NT2/D1 (cell line): ENCODE results near the gene CCDC112.

Source experiments
- SUZ12 ChIP-seq: IDR thresholded peaks from 2 replicates; pipeline ENCODE4 v1.6.1; 2011; ENCODE audit not compliant: insufficient read length, insufficient read depth; ENCODE audit errors: extremely low read depth
- YY1 ChIP-seq: IDR thresholded peaks from 2 replicates; pipeline ENCODE4 v1.6.1; 2011; ENCODE audit not compliant: insufficient read length, insufficient read depth

DNA sequence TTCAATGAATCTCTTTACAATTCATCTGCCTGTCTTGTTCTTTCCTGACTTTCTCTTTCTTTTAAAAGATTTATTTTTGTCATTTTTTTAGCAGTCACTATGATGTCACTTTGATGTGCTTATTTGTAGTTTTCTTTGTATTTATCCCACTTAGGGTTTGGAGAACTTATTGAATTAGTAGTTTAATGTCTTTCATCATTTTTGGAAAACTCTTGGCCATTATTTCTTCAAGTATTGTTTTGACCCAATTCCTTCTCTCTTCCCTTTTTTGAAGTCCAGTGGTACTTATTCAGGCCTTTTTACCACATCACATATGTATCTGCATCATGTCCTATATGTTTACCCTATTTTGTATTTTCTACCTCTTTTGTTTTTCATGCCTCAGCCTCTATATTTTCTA is 48.9 kb upstream of the CCDC112 start:
- no peak for TF ChIP-seq YY1
- TF ChIP-seq SUZ12, result no peak
